WTC11 (cell line): ENCODE measurements around the gene CYTH3. TPM values are rescaled to one million over a fixed set of nuclear protein-coding genes. Genes with fewer than 3 reads are reported as not detected.

Experiments used
- ATAC-seq: fragments of 200-7000 bp; cut with Tn5 transposase; 2 replicates; pipeline ENCODE4 v1.10.0; 2021; ENCODE audit warnings: mild to moderate bottlenecking, moderate library complexity
- CTCF ChIA-PET: fragments of 300-600 bp; sonication (Branson Sonifier 250); formaldehyde crosslinking; loops from one replicate; lab custom pipeline; 2021; ENCODE audit warnings: antibody characterized with exemption; lab: Charles Lee
- POLR2A ChIA-PET: fragments of 350-600 bp; sonication (Branson Sonifier 250); formaldehyde crosslinking; loops from one replicate; lab custom pipeline; 2021; ENCODE audit warnings: antibody characterized with exemption; lab: Charles Lee
- DNase-seq: peaks from one replicate; pipeline ENCODE4 v3.0.0; 2021; ENCODE audit warnings: low spot score
- H3K27ac Mint-ChIP-seq: 2 replicates; pipeline ENCODE4 v1.8.0; 2021; ENCODE audit warnings: mixed read lengths
- H3K27me3 Mint-ChIP-seq: 2 replicates; pipeline ENCODE4 v1.8.0; 2021; ENCODE audit warnings: low read depth, mild to moderate bottlenecking, moderate library complexity, mixed read lengths
- H3K36me3 Mint-ChIP-seq: 2 replicates; pipeline ENCODE4 v1.8.0; 2021; ENCODE audit warnings: mixed read lengths
- H3K4me1 Mint-ChIP-seq: 2 replicates; pipeline ENCODE4 v1.8.0; 2022; ENCODE audit warnings: mixed read lengths
- H3K4me3 Mint-ChIP-seq: 2 replicates; pipeline ENCODE4 v1.8.0; 2021; ENCODE audit warnings: mild to moderate bottlenecking, moderate library complexity, mixed read lengths
- H3K9me3 Mint-ChIP-seq: 2 replicates; pipeline ENCODE4 v1.8.0; 2021; ENCODE audit warnings: mixed read lengths
- ATF1 ChIP-seq: sonication (generic); formaldehyde crosslinking; IDR thresholded peaks from 2 replicates; pipeline ENCODE4 v1.8.1; 2023; ENCODE audit warnings: mild to moderate bottlenecking, moderate library complexity, missing genetic modification reagents
- EMX1 ChIP-seq: fragments of 250-450 bp; sonication (Bioruptor Pico); IDR thresholded peaks from 2 replicates; pipeline ENCODE4 v1.8.0; 2021; ENCODE audit warnings: mild to moderate bottlenecking
- IRF2 ChIP-seq: sonication (generic); formaldehyde crosslinking; IDR thresholded peaks from 2 replicates; pipeline ENCODE4 v1.8.0; 2022; ENCODE audit warnings: low read depth, missing genetic modification reagents, borderline replicate concordance
- NFATC4 ChIP-seq: fragments of 250-450 bp; sonication (Bioruptor Pico); IDR thresholded peaks from 2 replicates; pipeline ENCODE4 v1.9.0; 2021; ENCODE audit warnings: mild to moderate bottlenecking
- NFE2L1 ChIP-seq: sonication (generic); formaldehyde crosslinking; IDR thresholded peaks from 2 replicates; pipeline ENCODE4 v1.8.1; 2023; ENCODE audit warnings: missing genetic modification reagents
- NR2C2 ChIP-seq: sonication (generic); formaldehyde crosslinking; IDR thresholded peaks from 2 replicates; pipeline ENCODE4 v1.8.0; 2022; ENCODE audit warnings: mild to moderate bottlenecking, missing genetic modification reagents
- RORB ChIP-seq: fragments of 250-450 bp; sonication (Bioruptor Pico); IDR thresholded peaks from 2 replicates; pipeline ENCODE4 v1.9.0; 2021; ENCODE audit warnings: mild to moderate bottlenecking
- TEAD1 ChIP-seq: sonication (generic); formaldehyde crosslinking; IDR thresholded peaks from 2 replicates; pipeline ENCODE4 v1.8.0; 2022; ENCODE audit warnings: mild to moderate bottlenecking, missing genetic modification reagents
- ZBTB21 ChIP-seq: sonication (generic); formaldehyde crosslinking; IDR thresholded peaks from 2 replicates; pipeline ENCODE4 v1.8.1; 2023; ENCODE audit warnings: mild to moderate bottlenecking, missing genetic modification reagents, borderline replicate concordance
- ZNF219 ChIP-seq: sonication (generic); formaldehyde crosslinking; IDR thresholded peaks from 2 replicates; pipeline ENCODE4 v1.8.0; 2023; ENCODE audit warnings: missing genetic modification reagents, mild to moderate bottlenecking, borderline replicate concordance
- ZNF263 ChIP-seq: sonication (generic); formaldehyde crosslinking; IDR thresholded peaks from 2 replicates; pipeline ENCODE4 v1.8.1; 2022; ENCODE audit warnings: low read depth, mild to moderate bottlenecking, moderate library complexity, missing genetic modification reagents
- ZNF396 ChIP-seq: fragments of 250-450 bp; sonication (Bioruptor Pico); IDR thresholded peaks from 2 replicates; pipeline ENCODE4 v1.8.0; 2021; ENCODE audit warnings: mild to moderate bottlenecking, moderate library complexity, borderline replicate concordance
- ZNF416 ChIP-seq: fragments of 250-450 bp; sonication (Bioruptor Pico); IDR thresholded peaks from 2 replicates; pipeline ENCODE4 v1.9.0; 2021; ENCODE audit warnings: mild to moderate bottlenecking, inconsistent platforms
- total RNA-seq: library from RNA; stranded (reverse); gene quantifications from 3 replicates; pipeline ENCODE4 v1.2.3, GENCODE V29; 2021
- TF ChIP-seq, protein P1 (sequence below): sonication (generic); formaldehyde crosslinking; IDR thresholded peaks from 2 replicates; pipeline ENCODE4 v1.8.1; 2023; ENCODE audit warnings: mild to moderate bottlenecking, missing genetic modification reagents
- TF ChIP-seq, protein P2 (sequence below): sonication (generic); formaldehyde crosslinking; IDR thresholded peaks from 2 replicates; pipeline ENCODE4 v1.8.1; 2022; ENCODE audit warnings: low read depth, mild to moderate bottlenecking, moderate library complexity, missing genetic modification reagents, borderline replicate concordance
- TF ChIP-seq, protein P3 (sequence below): sonication (generic); formaldehyde crosslinking; IDR thresholded peaks from 2 replicates; pipeline ENCODE4 v1.8.0; 2022; ENCODE audit warnings: mild to moderate bottlenecking, missing genetic modification reagents
- TF ChIP-seq, protein P4 (sequence below): sonication (generic); formaldehyde crosslinking; conservative IDR thresholded peaks from 2 replicates; pipeline ENCODE4 v1.8.1; 2023; ENCODE audit warnings: mild to moderate bottlenecking, low read depth, missing genetic modification reagents, moderate library complexity
- TF ChIP-seq, protein P5 (sequence below): sonication (generic); formaldehyde crosslinking; IDR thresholded peaks from 2 replicates; pipeline ENCODE4 v1.8.1; 2022; ENCODE audit warnings: missing genetic modification reagents, borderline replicate concordance
- TF ChIP-seq, protein P6 (sequence below): fragments of 250-450 bp; sonication (Bioruptor Pico); IDR thresholded peaks from 2 replicates; pipeline ENCODE4 v1.8.0; 2021; ENCODE audit warnings: mild to moderate bottlenecking

CYTH3 gene
- total RNA-seq, 1 experiment from 2014 or later, result 13.2 TPM

GRCh38 chr7:6142871-6143380, 129.5 kb downstream of the CYTH3 start:
- DNase-seq (no peak), ATAC-seq (no peak)
- no peak overlapping the region for H3K4me3 Mint-ChIP-seq
- no peaks in the 10 kb centered on the region for H3K4me1 Mint-ChIP-seq
- ChIA-PET POLR2A (no interaction called here), CTCF (interaction anchor here (1.0 to 1.1 kb wide), 2 partner anchors 17 to 116 kb away, joined by 3 read pairs; no protein-coding TSS in a partner anchor)
- no peak overlapping the region for H3K27ac Mint-ChIP-seq
- no peaks in the 10 kb centered on the region for H3K27me3 Mint-ChIP-seq
- TF ChIP-seq ZNF263 (CRISPR knock-in tag) (no peak), TEAD1 (CRISPR knock-in tag) (no peak), NFE2L1 (CRISPR knock-in tag) (no peak)
- TF ChIP-seq, protein P1, sequence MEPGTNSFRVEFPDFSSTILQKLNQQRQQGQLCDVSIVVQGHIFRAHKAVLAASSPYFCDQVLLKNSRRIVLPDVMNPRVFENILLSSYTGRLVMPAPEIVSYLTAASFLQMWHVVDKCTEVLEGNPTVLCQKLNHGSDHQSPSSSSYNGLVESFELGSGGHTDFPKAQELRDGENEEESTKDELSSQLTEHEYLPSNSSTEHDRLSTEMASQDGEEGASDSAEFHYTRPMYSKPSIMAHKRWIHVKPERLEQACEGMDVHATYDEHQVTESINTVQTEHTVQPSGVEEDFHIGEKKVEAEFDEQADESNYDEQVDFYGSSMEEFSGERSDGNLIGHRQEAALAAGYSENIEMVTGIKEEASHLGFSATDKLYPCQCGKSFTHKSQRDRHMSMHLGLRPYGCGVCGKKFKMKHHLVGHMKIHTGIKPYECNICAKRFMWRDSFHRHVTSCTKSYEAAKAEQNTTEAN (CRISPR knock-in tag), result no peak
- TF ChIP-seq, protein P2, sequence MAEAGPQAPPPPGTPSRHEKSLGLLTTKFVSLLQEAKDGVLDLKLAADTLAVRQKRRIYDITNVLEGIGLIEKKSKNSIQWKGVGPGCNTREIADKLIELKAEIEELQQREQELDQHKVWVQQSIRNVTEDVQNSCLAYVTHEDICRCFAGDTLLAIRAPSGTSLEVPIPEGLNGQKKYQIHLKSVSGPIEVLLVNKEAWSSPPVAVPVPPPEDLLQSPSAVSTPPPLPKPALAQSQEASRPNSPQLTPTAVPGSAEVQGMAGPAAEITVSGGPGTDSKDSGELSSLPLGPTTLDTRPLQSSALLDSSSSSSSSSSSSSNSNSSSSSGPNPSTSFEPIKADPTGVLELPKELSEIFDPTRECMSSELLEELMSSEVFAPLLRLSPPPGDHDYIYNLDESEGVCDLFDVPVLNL, result no peak
- TF ChIP-seq, protein P3, sequence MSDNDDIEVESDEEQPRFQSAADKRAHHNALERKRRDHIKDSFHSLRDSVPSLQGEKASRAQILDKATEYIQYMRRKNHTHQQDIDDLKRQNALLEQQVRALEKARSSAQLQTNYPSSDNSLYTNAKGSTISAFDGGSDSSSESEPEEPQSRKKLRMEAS, result no peak
- peaks cover 66% of the 10 kb centered on the region for H3K36me3 Mint-ChIP-seq
- no peaks in the 10 kb centered on the region for H3K9me3 Mint-ChIP-seq

GRCh38 chr7:6139189-6139996, 133.0 kb downstream of the CYTH3 start:
- Mint-ChIP-seq H3K9me3 (no peaks in the 10 kb centered on the region), H3K27ac (no peak overlapping the region), H3K36me3 (peaks cover 44% of the 10 kb centered on the region), H3K4me3 (no peak overlapping the region), H3K4me1 (no peaks in the 10 kb centered on the region), H3K27me3 (no peaks in the 10 kb centered on the region)
- ATAC-seq, result no peak
- no peak for DNase-seq
- TF ChIP-seq, protein P3, result no peak
- TF ChIP-seq NR2C2 (CRISPR knock-in tag), result no peak
- no peak for TF ChIP-seq EMX1 (CRISPR knock-in tag)
- no peak for TF ChIP-seq ATF1 (CRISPR knock-in tag)
- TF ChIP-seq RORB (CRISPR knock-in tag), result no peak
- no peak for TF ChIP-seq ZNF219 (CRISPR knock-in tag)
- TF ChIP-seq, protein P4, sequence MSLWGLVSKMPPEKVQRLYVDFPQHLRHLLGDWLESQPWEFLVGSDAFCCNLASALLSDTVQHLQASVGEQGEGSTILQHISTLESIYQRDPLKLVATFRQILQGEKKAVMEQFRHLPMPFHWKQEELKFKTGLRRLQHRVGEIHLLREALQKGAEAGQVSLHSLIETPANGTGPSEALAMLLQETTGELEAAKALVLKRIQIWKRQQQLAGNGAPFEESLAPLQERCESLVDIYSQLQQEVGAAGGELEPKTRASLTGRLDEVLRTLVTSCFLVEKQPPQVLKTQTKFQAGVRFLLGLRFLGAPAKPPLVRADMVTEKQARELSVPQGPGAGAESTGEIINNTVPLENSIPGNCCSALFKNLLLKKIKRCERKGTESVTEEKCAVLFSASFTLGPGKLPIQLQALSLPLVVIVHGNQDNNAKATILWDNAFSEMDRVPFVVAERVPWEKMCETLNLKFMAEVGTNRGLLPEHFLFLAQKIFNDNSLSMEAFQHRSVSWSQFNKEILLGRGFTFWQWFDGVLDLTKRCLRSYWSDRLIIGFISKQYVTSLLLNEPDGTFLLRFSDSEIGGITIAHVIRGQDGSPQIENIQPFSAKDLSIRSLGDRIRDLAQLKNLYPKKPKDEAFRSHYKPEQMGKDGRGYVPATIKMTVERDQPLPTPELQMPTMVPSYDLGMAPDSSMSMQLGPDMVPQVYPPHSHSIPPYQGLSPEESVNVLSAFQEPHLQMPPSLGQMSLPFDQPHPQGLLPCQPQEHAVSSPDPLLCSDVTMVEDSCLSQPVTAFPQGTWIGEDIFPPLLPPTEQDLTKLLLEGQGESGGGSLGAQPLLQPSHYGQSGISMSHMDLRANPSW (CRISPR knock-in tag), result no peak
- no peak for TF ChIP-seq ZBTB21 (CRISPR knock-in tag)
- TF ChIP-seq, all 79 proteins: peak for 0
- ChIA-PET CTCF (interaction anchor here (0.5 to 0.7 kb wide), 3 partner anchors 21 to 1347 kb away, joined by 3 read pairs; no protein-coding TSS in a partner anchor), POLR2A (no interaction called here)

DNA sequence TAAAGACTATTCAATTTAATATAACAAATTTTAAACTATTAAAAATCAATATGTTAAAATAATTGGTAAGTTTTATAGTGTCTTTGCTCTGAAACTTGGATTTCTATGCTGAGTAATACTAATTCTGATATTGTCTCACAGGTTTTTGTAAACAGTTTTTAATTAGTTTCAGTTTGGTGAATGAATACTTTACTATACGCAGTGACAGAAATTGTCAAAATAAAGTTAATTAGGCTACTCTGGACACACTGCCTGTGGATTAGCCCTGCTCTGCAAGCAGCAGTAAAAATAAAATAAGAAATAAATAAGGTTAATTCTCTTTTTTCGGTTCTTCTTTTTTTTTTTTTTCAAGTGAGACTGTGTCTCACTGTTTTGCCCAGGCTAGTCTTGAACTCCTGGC, 135.9 kb downstream of the CYTH3 start:
- CTCF ChIA-PET, result interaction anchor here (0.7 kb wide), 1 partner anchor 23 kb away, joined by 3 read pairs; no protein-coding TSS in a partner anchor

More for the DNA sequence above, 135.9 kb downstream of the CYTH3 start:
- Mint-ChIP-seq H3K27ac (no peak overlapping the region), H3K9me3 (no peaks in the 10 kb centered on the region), H3K4me3 (no peak overlapping the region), H3K4me1 (no peaks in the 10 kb centered on the region), H3K27me3 (no peaks in the 10 kb centered on the region)
- POLR2A ChIA-PET, result interaction anchor here (0.7 kb wide), 2 partner anchors 121 to 230 kb away, joined by 7 to 8 read pairs; no protein-coding TSS in a partner anchor
- DNase-seq, result no peak
- TF ChIP-seq IRF2 (CRISPR knock-in tag) (no peak), ZNF416 (CRISPR knock-in tag) (no peak), ZNF396 (no peak), NFATC4 (CRISPR knock-in tag) (no peak)
- TF ChIP-seq, protein P5, sequence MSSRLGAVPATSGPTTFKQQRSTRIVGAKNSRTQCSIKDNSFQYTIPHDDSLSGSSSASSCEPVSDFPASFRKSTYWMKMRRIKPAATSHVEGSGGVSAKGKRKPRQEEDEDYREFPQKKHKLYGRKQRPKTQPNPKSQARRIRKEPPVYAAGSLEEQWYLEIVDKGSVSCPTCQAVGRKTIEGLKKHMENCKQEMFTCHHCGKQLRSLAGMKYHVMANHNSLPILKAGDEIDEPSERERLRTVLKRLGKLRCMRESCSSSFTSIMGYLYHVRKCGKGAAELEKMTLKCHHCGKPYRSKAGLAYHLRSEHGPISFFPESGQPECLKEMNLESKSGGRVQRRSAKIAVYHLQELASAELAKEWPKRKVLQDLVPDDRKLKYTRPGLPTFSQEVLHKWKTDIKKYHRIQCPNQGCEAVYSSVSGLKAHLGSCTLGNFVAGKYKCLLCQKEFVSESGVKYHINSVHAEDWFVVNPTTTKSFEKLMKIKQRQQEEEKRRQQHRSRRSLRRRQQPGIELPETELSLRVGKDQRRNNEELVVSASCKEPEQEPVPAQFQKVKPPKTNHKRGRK (CRISPR knock-in tag), result no peak
- TF ChIP-seq, protein P6, sequence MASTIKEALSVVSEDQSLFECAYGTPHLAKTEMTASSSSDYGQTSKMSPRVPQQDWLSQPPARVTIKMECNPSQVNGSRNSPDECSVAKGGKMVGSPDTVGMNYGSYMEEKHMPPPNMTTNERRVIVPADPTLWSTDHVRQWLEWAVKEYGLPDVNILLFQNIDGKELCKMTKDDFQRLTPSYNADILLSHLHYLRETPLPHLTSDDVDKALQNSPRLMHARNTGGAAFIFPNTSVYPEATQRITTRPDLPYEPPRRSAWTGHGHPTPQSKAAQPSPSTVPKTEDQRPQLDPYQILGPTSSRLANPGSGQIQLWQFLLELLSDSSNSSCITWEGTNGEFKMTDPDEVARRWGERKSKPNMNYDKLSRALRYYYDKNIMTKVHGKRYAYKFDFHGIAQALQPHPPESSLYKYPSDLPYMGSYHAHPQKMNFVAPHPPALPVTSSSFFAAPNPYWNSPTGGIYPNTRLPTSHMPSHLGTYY (CRISPR knock-in tag), result no peak
- TF ChIP-seq, all 79 proteins: peak for 0
- no peak for ATAC-seq
- H3K36me3 Mint-ChIP-seq, result peaks cover 33% of the 10 kb centered on the region
